Heart left ventricle (tissue), 13 donors: ENCODE data around the gene SIL1.

Experiments used
- POLR2A ChIP-seq, 2 donors: fragments of 450-650 bp; IDR thresholded peaks; one replicate each; pipeline ENCODE4 v1.6.1; 2017; ENCODE audit warnings: antibody characterized with exemption in 2 of 2, mild to moderate bottlenecking in 2 of 2, moderate library complexity in 2 of 2
- TF ChIP-seq, protein P1 (sequence below), 12 donors: fragments of 200-600 bp; sonication (generic) in 4 of 12; IDR thresholded peaks; one replicate each; pipeline versions ENCODE4 v1.5.0 to v1.8.0; 2018 to 2022; ENCODE audit warnings: antibody characterized with exemption in 12 of 12, mild to moderate bottlenecking in 5 of 12
- donor health status: ischemic (EF 13 %, LVEDD 7.1; RV severe dilation, severe dysfunction).
- donor health status: DM: no; HTN: yes; CAD: no.
- donor health status: DM: no; HTN: no; CAD: no.
- donor health status: ischemic (EF 25% LVEDD 6.9; RV normal size, moderate dysfunction).
- donor health status: ischemic (EF 25% LVEDD 5.7; RV mildly dilated, moderate dysfunction).
- donor health status: ischemic (EF 35%, LVEDD 5.7; RV mildly dilated, moderate dysfunction).
- donor health status: nonischemic (EF 11% LVEDD 7.7; RV severe dilation, severe dysfunction).
- donor health status: DM: yes; HTN: yes; CAD: no.
- donor health status: PGD.
- donor health status: ischemic (EF 29% LVEDD 5.4; RV normal size, mild dysfunction).
- donor health status: nonischemic (EF 23%, LVEDD 6.1; RV moderate dilation, normal function).

DNA sequence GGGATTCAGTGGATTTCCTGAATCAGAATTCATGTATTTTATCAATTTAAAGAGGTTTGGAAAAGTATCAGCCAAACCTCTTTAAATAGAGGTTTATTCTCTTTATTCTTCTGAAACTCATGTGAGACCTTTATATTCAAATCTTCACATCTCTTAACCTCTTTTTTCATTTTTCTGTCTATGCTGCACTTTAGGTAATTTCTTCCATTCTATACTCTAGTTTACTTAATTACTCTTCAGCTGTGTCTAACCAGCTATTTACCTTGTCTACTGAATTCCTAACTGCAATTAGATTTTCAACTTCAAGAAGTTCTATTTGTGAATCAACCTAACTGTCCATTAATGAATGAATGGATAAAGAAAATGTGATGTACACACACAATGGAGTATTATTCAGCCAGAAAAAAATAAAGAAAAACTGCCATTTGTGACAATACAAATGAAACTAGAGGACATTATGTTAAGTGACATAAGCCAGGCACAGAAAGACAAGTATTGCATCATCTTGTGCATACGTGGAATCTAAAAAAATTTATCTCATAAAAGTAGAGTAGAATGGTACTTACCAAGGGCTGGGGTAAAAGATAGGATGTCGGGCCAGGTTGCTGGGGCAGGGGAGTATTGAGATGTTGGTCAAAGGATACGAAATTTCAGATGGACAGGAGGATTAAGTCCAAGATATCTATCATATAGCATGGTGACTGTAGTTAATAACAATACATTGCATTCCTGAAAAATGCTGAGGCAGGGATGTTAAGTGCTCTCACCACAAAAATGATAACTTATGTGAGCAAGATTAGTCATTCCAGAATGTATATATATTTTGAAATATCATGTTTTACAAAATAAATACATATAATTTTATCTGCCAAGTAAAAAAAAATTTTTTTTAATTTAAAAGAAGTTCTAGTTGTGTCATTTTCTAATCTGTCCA, 193.5 kb downstream of the SIL1 start:
- TF ChIP-seq, protein P1, sequence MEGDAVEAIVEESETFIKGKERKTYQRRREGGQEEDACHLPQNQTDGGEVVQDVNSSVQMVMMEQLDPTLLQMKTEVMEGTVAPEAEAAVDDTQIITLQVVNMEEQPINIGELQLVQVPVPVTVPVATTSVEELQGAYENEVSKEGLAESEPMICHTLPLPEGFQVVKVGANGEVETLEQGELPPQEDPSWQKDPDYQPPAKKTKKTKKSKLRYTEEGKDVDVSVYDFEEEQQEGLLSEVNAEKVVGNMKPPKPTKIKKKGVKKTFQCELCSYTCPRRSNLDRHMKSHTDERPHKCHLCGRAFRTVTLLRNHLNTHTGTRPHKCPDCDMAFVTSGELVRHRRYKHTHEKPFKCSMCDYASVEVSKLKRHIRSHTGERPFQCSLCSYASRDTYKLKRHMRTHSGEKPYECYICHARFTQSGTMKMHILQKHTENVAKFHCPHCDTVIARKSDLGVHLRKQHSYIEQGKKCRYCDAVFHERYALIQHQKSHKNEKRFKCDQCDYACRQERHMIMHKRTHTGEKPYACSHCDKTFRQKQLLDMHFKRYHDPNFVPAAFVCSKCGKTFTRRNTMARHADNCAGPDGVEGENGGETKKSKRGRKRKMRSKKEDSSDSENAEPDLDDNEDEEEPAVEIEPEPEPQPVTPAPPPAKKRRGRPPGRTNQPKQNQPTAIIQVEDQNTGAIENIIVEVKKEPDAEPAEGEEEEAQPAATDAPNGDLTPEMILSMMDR (IDR thresholded peaks at IDR 0.05): no peak
- TF ChIP-seq POLR2A (IDR thresholded peaks at IDR 0.05): no peak
